Left lung (tissue), 10 donors: ENCODE results near the gene SASH1. TPM values are rescaled to one million over a fixed set of nuclear protein-coding genes. Genes with fewer than 3 reads are reported as not detected.

Source experiments
- ATAC-seq: fragments of 200-7000 bp; cut with Tn5 transposase; one replicate; pipeline ENCODE4 v1.9.1; 2020; ENCODE audit warnings: moderate library complexity
- DNase-seq, 4 donors: peaks; one replicate each; pipeline ENCODE4 v3.0.0-alpha.2; 2013 to 2020
- H3K27ac ChIP-seq, 2 donors: fragments of 200-600 bp; sonication (generic) in 1 of 2; one replicate each; pipeline versions ENCODE4 v1.5.0 to v1.8.0; 2020 to 2021
- H3K27me3 ChIP-seq, 2 donors: fragments of 200-600 bp; sonication (generic) in 1 of 2; one replicate each; pipeline versions ENCODE4 v1.5.0 to v1.8.0; 2020 to 2021
- H3K36me3 ChIP-seq, 2 donors: fragments of 200-600 bp; sonication (generic) in 1 of 2; one replicate each; pipeline versions ENCODE4 v1.5.0 to v1.8.0; 2020 to 2021
- H3K4me1 ChIP-seq, 2 donors: fragments of 200-600 bp; one replicate each; pipeline ENCODE4 v1.8.0; 2021
- H3K4me3 ChIP-seq, 2 donors: fragments of 200-600 bp; sonication (generic) in 1 of 2; one replicate each; pipeline versions ENCODE4 v1.5.0 to v1.8.0; 2020 to 2021; ENCODE audit warnings: mild to moderate bottlenecking in 1 of 2
- H3K9me3 ChIP-seq, 2 donors: fragments of 200-600 bp; sonication (generic) in 1 of 2; one replicate each; pipeline versions ENCODE4 v1.5.0 to v1.8.0; 2020 to 2021
- CTCF ChIP-seq, 2 donors: fragments of 200-600 bp; sonication (generic) in 1 of 2; IDR thresholded peaks; one replicate each; pipeline versions ENCODE4 v1.5.0 to v1.8.0; 2021; ENCODE audit warnings: antibody characterized with exemption in 2 of 2
- intact Hi-C, 2 donors: fragments of 100-400 bp; cut with DNase I; formaldehyde crosslinking; loops; one replicate each; pipeline versions ENCODE4 v1.11.2 to v1.14.2; 2022
- polyA plus RNA-seq, 6 donors: library from polyadenylated mRNA; unstranded; fragments of 120-200 nt; gene quantifications; one replicate each; pipeline ENCODE4 v1.2.1, GENCODE V29; 2013; ENCODE audit not compliant: insufficient read length in 6 of 6
- total RNA-seq, 2 donors: library from RNA; stranded (reverse); fragmentation: NEBNext Ultra II Directional; extraction: Animal tissue kit (Norgen Biotek cat#: 25700); gene quantifications; one replicate each; pipeline ENCODE4 v1.2.1, GENCODE V29; 2021
- donor health status: DM: no; HTN: yes; CAD: no.
- donor health status: DM: no; HTN: no; CAD: no.

The SASH1 gene
- total and polyA plus RNA-seq, 8 donors, result 31.4 to 53.5 (median 34.8) TPM

DNA sequence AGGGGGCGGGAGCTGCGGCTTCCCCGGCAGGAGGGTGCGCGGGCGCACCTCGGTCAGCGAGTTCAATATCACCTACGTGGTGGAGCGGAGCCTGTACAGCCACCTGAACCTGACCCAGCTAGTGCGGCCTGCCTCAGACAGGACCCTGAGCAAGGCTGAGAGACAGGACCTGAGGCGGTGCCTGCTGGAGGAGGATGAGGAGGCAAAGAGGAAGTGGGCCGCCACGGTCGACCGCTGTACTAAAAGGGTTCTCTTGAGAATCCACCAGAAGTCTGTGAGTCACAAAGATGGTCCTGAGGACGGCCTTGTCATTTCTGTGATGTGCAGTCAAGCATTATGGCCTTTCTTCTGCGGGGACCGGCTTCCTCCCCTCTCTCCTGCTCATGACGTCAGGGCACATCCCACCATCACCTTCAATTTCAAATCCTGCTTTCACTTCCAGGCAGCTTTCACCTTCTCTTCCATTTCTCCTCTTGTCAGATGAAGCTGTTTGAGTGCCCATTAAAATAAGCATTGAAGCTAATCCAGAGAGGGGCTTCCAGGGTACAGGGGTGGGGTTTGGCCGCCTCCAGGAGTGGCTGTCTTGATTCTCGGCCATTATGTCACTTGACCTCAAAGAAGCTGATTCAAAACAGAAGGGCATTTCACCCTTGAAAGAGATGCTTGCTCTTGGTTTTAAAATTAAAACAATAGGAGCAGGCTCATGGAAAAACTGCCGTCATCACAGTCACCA lies 177.6 kb downstream of the SASH1 start:
- ATAC-seq, result no peak
- no peak for DNase-seq
- intact Hi-C loops, result no loop called here
- Histone ChIP-seq H3K27ac (peak overlapping the region in 1 of 2 donors; percentile 34), H3K9me3 (no peaks in the 10 kb centered on the region), H3K27me3 (no peaks in the 10 kb centered on the region), H3K36me3 (peaks cover 0 to 41% of the 10 kb centered on the region in 2 donors), H3K4me3 (no peak overlapping the region), H3K4me1 (peaks cover 0 to 6% of the 10 kb centered on the region in 2 donors)
- TF ChIP-seq CTCF (IDR thresholded peaks at IDR 0.05), result no peak

DNA sequence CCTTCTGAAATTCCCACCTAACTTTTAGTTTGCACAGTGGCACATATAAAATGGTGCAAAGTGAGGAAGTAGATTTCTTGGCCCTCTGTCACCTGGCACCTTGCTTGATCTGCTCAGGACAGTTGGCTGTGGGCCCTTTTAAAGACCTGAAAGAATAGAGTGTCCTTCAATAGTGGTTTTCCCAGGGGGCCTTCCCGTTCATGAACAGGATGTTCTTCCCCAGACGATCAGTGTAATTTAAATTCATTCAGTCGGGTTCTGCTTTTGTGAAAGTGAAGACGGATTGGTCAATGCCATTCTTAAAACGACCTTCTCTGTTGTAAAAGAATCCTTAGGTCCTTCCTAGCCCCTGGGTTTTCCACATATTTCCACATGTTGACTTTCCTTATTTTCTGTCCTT lies 178.5 kb downstream of the SASH1 start:
- peaks cover 0 to 48% of the 10 kb centered on the region in 2 donors for H3K36me3 ChIP-seq

DNA sequence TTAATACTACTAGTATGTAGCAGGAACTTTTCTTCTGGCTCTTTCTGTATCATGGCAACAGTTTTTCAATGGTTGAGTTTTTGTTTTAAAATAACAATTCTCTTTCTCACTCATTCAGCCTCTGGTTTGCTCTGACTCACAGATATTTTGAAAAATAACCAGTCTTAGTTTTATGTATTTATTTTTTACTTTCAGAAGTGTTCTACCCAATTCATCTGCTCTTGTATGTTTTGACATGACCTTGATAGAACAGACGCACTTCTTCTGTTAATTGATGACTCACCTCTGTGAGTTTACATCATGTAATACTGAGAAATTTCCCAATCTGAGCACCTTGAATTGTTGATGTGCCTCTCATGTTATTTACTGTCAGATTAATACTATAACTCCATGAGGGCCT lies 178.9 kb downstream of the SASH1 start:
- Histone ChIP-seq H3K27me3 (no peaks in the 10 kb centered on the region), H3K27ac (peak overlapping the region in 1 of 2 donors; percentile 34), H3K36me3 (peaks cover 0 to 51% of the 10 kb centered on the region in 2 donors), H3K9me3 (no peaks in the 10 kb centered on the region), H3K4me1 (peaks cover 0 to 4% of the 10 kb centered on the region in 2 donors), H3K4me3 (no peak overlapping the region)
- TF ChIP-seq CTCF (IDR thresholded peaks at IDR 0.05), result no peak
- ATAC-seq (no peak), DNase-seq (no peak)
- intact Hi-C loops, result no loop called here

More for the DNA sequence above, 178.5 kb downstream of the SASH1 start:
- Histone ChIP-seq H3K27me3 (no peaks in the 10 kb centered on the region), H3K27ac (peak overlapping the region in 1 of 2 donors; percentile 34), H3K4me1 (peaks cover 0 to 6% of the 10 kb centered on the region in 2 donors), H3K4me3 (no peak overlapping the region), H3K9me3 (no peaks in the 10 kb centered on the region)
- no peak for ATAC-seq
- intact Hi-C loops, result no loop called here
- DNase-seq, result no peak
- TF ChIP-seq CTCF (IDR thresholded peaks at IDR 0.05), result no peak

- Histone ChIP-seq H3K4me3 (no peak overlapping the region), H3K27ac (no peak overlapping the region), H3K9me3 (no peaks in the 10 kb centered on the region), H3K27me3 (no peaks in the 10 kb centered on the region), H3K4me1 (peaks cover 0 to 3% of the 10 kb centered on the region in 2 donors), H3K36me3 (peaks cover 0 to 51% of the 10 kb centered on the region in 2 donors)
- intact Hi-C loops, result no loop called here
- ATAC-seq, result no peak
- no peak for DNase-seq
- TF ChIP-seq CTCF (IDR thresholded peaks at IDR 0.05), result no peak
Measured at GRCh38 chr6:148523048-148523447, 180.4 kb downstream of the SASH1 start.

DNA sequence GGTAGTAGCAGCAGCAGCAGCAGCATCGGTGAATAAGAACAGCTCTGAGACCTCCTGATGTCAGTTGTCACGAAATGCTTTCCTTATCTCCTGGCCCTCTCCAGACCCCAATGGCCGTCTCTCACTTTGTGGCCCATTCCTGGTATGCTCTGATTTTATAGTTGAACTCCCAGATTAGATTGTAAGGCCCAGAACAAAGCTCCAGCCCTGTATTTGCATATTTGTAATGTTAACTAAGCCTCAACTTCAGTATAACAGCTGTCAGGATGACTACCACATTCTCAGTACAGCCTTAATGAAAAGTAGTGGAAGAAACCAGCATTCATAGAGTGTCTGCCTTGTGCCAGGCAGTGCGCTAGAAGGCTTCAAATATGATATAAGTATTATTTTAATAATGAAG lies 180.9 kb downstream of the SASH1 start:
- Histone ChIP-seq H3K36me3 (peaks cover 0 to 53% of the 10 kb centered on the region in 2 donors), H3K4me1 (peaks cover 0 to 3% of the 10 kb centered on the region in 2 donors), H3K4me3 (no peak overlapping the region), H3K27me3 (no peaks in the 10 kb centered on the region), H3K27ac (no peak overlapping the region), H3K9me3 (no peaks in the 10 kb centered on the region)
- TF ChIP-seq CTCF (IDR thresholded peaks at IDR 0.05), result no peak
- ATAC-seq (no peak), DNase-seq (no peak)
- intact Hi-C loops, result no loop called here
